Left lung (tissue), 10 donors: Measurements from ENCODE around the gene SH3RF2. TPM values are rescaled to one million over a fixed set of nuclear protein-coding genes. Genes with fewer than 3 reads are reported as not detected.

Experiments
- ATAC-seq: fragments of 200-7000 bp; cut with Tn5 transposase; one replicate; pipeline ENCODE4 v1.9.1; 2020; ENCODE audit warnings: moderate library complexity
- DNase-seq, 4 donors: peaks; one replicate each; pipeline ENCODE4 v3.0.0-alpha.2; 2013 to 2020
- H3K27ac ChIP-seq, 2 donors: fragments of 200-600 bp; sonication (generic) in 1 of 2; one replicate each; pipeline versions ENCODE4 v1.5.0 to v1.8.0; 2020 to 2021
- H3K27me3 ChIP-seq, 2 donors: fragments of 200-600 bp; sonication (generic) in 1 of 2; one replicate each; pipeline versions ENCODE4 v1.5.0 to v1.8.0; 2020 to 2021
- H3K36me3 ChIP-seq, 2 donors: fragments of 200-600 bp; sonication (generic) in 1 of 2; one replicate each; pipeline versions ENCODE4 v1.5.0 to v1.8.0; 2020 to 2021
- H3K4me1 ChIP-seq, 2 donors: fragments of 200-600 bp; one replicate each; pipeline ENCODE4 v1.8.0; 2021
- H3K4me3 ChIP-seq, 2 donors: fragments of 200-600 bp; sonication (generic) in 1 of 2; one replicate each; pipeline versions ENCODE4 v1.5.0 to v1.8.0; 2020 to 2021; ENCODE audit warnings: mild to moderate bottlenecking in 1 of 2
- H3K9me3 ChIP-seq, 2 donors: fragments of 200-600 bp; sonication (generic) in 1 of 2; one replicate each; pipeline versions ENCODE4 v1.5.0 to v1.8.0; 2020 to 2021
- CTCF ChIP-seq, 2 donors: fragments of 200-600 bp; sonication (generic) in 1 of 2; IDR thresholded peaks; one replicate each; pipeline versions ENCODE4 v1.5.0 to v1.8.0; 2021; ENCODE audit warnings: antibody characterized with exemption in 2 of 2
- intact Hi-C, 2 donors: fragments of 100-400 bp; cut with DNase I; formaldehyde crosslinking; loops; one replicate each; pipeline versions ENCODE4 v1.11.2 to v1.14.2; 2022
- polyA plus RNA-seq, 6 donors: library from polyadenylated mRNA; unstranded; fragments of 120-200 nt; gene quantifications; one replicate each; pipeline ENCODE4 v1.2.1, GENCODE V29; 2013; ENCODE audit not compliant: insufficient read length in 6 of 6
- total RNA-seq, 2 donors: library from RNA; stranded (reverse); fragmentation: NEBNext Ultra II Directional; extraction: Animal tissue kit (Norgen Biotek cat#: 25700); gene quantifications; one replicate each; pipeline ENCODE4 v1.2.1, GENCODE V29; 2021
- donor health status: DM: no; HTN: yes; CAD: no.
- donor health status: DM: no; HTN: no; CAD: no.

SH3RF2 gene
- total and polyA plus RNA-seq, 8 donors: 0.24 to 20.3 (median 0.47) TPM

GRCh38 chr5:145975361-145976066 is 39.1 kb downstream of the SH3RF2 start:
- DNase-seq (no peak), ATAC-seq (no peak)
- no peaks in the 10 kb centered on the region for H3K4me1 ChIP-seq
- no peaks in the 10 kb centered on the region for H3K27me3 ChIP-seq
- H3K4me3 ChIP-seq: no peak overlapping the region
- intact Hi-C loops: no loop called here
- H3K9me3 ChIP-seq: no peaks in the 10 kb centered on the region
- H3K36me3 ChIP-seq: no peaks in the 10 kb centered on the region
- H3K27ac ChIP-seq: no peak overlapping the region
- TF ChIP-seq CTCF (IDR thresholded peaks at IDR 0.05): no peak

- intact Hi-C loops: no loop called here
- ATAC-seq: peak; percentile 68
- DNase-seq: no peak
Observed at GRCh38 chr5:145976431-145977155, 40.2 kb downstream of the SH3RF2 start.

GRCh38 chr5:145978171-145978570 is 41.8 kb downstream of the SH3RF2 start:
- intact Hi-C loops: no loop called here
- TF ChIP-seq CTCF (IDR thresholded peaks at IDR 0.05): no peak
- ATAC-seq (no peak), DNase-seq (no peak)
- H3K9me3 ChIP-seq: no peaks in the 10 kb centered on the region
- no peak overlapping the region for H3K27ac ChIP-seq
- H3K4me3 ChIP-seq: no peak overlapping the region
- no peaks in the 10 kb centered on the region for H3K36me3 ChIP-seq
- H3K4me1 ChIP-seq: peaks cover 4 to 7% of the 10 kb centered on the region in 2 donors
- H3K27me3 ChIP-seq: no peaks in the 10 kb centered on the region

More at GRCh38 chr5:145976431-145977155, 40.2 kb downstream of the SH3RF2 start:
- Histone ChIP-seq H3K36me3 (no peaks in the 10 kb centered on the region), H3K27me3 (no peaks in the 10 kb centered on the region), H3K4me1 (no peaks in the 10 kb centered on the region), H3K27ac (peak overlapping the region in 1 of 2 donors; percentile 5), H3K4me3 (no peak overlapping the region), H3K9me3 (no peaks in the 10 kb centered on the region)
- TF ChIP-seq CTCF (IDR thresholded peaks at IDR 0.05): no peak

GRCh38 chr5:145978708-145979107 is 42.3 kb downstream of the SH3RF2 start:
- H3K9me3 ChIP-seq: no peaks in the 10 kb centered on the region
- no peak for TF ChIP-seq CTCF (IDR thresholded peaks at IDR 0.05)
- H3K27me3 ChIP-seq: no peaks in the 10 kb centered on the region
- H3K4me3 ChIP-seq: no peak overlapping the region
- intact Hi-C loops: no loop called here
- ATAC-seq (no peak), DNase-seq (no peak)
- no peak overlapping the region for H3K27ac ChIP-seq
- no peaks in the 10 kb centered on the region for H3K36me3 ChIP-seq
- H3K4me1 ChIP-seq: peaks cover 4 to 11% of the 10 kb centered on the region in 2 donors
